NCI-H774 (cell line): ENCODE data around the gene SEC24B.
"Not testable (repeated sequence)": the region's sequence is repeated elsewhere in the genome, so short reads cannot be mapped to it uniquely, and the experiment has no call there.

Experiments
- DNase-seq: peaks from one replicate; lab custom pipeline; 2025; lab: John Stamatoyannopoulos, UW

Gene SEC24B

DNA sequence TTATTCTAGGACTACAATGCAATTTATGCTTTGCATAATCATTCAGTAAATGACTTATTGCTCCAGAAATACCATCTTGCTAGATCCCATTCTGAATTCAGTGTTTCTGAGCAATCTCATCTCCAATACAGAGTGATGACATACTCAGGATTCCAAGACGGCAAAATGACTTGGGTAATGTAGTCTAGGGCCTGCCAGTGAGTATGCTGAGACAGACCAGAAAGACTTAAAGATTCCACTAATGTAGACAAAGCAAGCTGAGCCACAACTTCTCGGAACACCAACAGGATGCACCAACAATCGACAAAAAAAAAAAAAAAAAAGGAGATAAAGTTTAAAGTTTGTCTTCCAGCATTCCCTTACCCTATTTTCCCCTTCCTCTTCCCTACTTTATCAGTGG lies 919 bp upstream of the SEC24B start:
- no peak for DNase-seq

- no peak for DNase-seq
Measured at GRCh38 chr4:109434007-109434971, 674 bp downstream of the SEC24B start.

- no peak for DNase-seq
Measured at GRCh38 chr4:109435635-109436034, 2.0 kb downstream of the SEC24B start.

GRCh38 chr4:109436504-109436903 lies 2.9 kb downstream of the SEC24B start:
- DNase-seq = no peak

DNA sequence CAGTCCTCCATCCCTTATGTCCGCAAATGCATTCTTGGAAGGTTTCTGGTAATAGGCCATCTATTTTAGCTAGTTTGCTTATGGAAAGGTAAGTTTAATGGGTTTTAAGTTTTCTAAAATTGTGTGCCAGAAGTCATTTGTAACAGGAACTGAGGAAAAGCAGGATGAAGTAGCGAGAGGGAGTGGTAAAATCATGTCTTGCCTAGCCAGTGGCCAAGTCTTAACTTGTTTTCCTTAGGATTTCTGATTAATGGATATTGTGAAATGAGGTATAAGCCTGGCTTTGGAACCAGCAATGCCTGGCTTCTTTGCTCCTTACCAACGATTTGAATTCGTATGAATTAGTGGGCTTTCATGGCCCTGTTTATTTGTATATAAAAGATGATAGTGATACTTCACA lies 7.3 kb downstream of the SEC24B start:
- no peak for DNase-seq

DNA sequence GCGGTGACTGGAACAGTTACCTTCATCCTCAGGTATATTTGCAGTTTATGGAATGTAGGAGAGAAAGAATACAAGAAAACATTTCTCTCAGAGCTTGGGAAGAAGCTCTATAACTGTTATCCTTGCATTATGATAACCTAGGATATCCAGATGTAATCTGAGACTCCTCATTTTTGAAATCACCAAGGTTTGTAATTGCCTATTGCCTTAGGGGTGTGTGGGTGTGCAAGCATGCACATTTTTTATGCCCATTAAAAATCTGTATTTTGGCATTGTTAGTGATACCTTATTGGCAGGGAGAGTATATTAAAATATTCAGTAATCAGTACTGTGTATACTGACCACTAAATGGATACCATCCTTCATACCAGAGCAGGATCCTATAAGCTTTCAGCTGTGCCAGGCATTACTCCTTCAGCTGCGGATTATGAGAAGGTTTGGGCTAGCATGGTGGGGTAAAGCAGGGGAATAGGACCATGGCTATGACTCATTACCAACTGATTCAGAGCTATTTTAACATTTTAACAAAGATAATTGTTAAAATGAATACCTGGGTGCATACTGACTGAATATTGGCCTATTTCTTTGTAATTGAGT lies 8.3 kb downstream of the SEC24B start:
- DNase-seq = no peak

GRCh38 chr4:109444182-109444844 lies 10.7 kb downstream of the SEC24B start:
- no peak for DNase-seq

DNA sequence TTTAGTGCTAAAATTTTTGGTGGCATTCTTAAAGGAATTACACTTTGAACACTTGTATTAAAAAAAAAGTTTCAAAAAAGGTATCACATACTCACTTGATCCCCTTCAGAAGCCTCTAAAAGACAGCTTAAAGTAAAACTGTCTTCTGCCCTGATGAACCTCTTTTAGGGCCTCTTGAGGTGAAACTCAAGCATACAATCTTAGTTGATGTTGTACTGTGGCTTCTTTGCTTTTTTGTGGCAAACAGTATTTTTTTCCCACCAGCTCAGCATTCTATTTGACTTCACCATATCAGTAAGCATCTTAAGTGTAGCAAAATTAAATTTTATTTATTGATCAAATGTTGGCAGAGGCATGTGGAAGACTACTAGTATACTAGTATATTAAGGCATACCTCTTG lies 13.7 kb downstream of the SEC24B start:
- DNase-seq = no peak

- DNase-seq = no peak
Measured at GRCh38 chr4:109451544-109452273, 18.1 kb downstream of the SEC24B start.

DNA sequence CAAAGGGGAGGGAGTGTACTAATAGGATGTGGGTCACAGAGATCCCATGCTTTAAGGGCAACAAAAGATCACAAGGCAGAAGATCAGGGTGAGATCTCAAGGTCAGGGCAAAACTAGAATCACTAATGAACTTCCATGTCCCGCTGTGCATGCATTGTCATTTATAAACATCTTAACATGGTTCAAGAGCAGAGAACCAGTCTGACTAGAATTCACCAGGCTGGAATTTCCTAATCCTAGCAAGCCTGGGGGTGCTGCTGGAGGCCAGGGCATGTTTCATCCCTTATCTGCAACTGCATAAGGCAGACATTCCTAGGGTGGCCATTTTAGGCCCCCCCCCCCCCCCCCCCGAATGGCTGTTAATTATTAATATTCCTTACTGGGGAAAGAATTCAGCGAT lies 19.5 kb downstream of the SEC24B start:
- not testable (repeated sequence) for DNase-seq

GRCh38 chr4:109462297-109462696 lies 28.7 kb downstream of the SEC24B start:
- DNase-seq = no peak

- no peak for DNase-seq
Measured at GRCh38 chr4:109462802-109463201, 29.2 kb downstream of the SEC24B start.

DNA sequence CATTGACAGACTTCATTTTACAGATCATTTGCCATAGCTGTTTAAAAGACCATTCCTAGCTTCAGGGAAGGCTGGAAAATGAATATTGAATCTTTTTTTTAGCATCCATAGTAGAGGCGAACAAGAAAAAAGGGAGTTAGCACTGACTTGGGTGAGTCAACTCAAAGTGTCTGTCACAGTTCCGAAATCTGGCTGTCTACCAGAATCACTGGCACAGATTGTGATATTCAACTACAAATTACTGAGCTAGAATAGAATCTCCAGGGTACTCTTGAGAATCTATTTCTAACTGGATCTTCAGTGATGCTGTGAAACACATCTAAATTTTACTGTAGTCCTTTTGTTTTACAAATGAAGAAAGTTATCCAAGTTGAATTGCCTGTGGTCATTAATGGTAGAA lies 31.5 kb downstream of the SEC24B start:
- DNase-seq = no peak

GRCh38 chr4:109469915-109470314 lies 36.3 kb downstream of the SEC24B start:
- DNase-seq = no peak

DNA sequence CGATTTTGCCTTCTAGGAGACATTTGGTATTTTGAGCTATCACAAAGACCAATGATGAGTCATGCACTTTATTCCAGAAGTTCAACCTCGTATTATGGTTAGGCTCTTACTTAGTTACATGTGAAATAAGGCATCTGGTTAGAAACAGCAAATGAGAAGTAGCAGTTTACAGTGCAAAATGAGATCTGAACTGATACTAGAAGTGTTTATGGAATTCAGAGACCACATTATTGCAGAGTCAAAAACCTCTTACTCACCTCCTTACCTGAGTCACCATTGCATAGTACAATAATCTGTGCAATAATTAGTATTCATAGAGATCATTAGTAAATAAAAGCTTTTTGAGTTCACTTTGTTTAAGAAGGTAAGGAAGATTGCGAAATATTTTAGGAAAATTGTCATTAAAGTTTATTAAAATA lies 38.7 kb downstream of the SEC24B start:
- DNase-seq = no peak

DNA sequence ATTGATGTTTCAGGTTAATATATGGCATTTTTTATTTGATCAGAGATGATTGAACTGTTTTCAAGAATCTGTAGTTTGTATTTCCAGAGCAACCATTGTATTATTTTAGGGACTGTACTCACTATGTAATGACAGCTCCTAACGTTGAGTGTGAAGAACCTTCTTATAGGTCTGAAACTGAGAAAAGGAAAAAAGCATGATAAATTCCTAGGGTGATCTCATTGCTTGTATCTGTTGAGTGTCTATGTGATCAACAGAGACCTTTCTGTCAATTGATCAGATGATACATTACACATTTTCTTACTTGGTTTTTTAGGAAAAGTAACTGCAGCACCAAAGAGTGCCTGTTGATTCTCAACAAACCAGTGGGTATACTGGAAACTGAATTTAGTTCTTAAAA lies 40.2 kb downstream of the SEC24B start:
- DNase-seq = no peak

GRCh38 chr4:109486007-109486406 lies 52.4 kb downstream of the SEC24B start:
- DNase-seq = no peak

DNA sequence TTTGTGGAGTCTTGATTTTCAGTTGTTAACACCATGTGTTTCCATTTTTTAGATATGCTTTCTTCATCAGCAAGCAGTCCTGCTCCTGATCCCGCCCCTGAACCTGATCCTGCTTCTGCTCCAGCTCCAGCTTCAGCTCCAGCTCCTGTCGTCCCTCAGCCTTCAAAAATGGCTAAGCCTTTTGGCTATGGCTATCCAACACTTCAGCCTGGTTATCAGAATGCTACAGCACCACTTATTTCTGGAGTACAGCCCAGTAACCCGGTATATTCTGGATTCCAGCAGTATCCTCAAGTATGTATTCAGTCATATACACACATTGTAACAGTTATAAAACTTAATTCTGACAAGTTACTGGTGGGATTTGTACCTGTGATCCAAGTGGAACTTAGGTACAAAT lies 60.9 kb downstream of the SEC24B start:
- no peak for DNase-seq

DNA sequence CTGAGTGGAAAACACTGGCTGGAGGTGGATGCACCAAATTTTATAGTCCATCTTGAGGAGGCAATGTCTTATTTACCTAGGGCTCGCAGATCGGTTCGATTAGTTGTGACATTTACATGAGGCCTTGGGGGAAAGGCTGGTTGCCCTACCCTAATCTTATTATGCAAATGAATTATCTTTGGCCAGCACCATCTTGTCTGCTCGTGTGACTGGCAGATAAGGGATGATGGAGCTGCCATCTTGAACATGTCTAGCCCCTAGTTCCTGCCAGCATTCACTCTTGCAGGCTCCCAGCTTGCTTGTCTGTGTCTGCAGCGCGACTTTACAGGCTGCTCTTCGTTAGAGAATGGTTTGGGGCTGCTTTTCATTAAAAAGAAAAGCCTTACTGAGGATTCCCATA lies 61.9 kb downstream of the SEC24B start:
- no peak for DNase-seq

DNA sequence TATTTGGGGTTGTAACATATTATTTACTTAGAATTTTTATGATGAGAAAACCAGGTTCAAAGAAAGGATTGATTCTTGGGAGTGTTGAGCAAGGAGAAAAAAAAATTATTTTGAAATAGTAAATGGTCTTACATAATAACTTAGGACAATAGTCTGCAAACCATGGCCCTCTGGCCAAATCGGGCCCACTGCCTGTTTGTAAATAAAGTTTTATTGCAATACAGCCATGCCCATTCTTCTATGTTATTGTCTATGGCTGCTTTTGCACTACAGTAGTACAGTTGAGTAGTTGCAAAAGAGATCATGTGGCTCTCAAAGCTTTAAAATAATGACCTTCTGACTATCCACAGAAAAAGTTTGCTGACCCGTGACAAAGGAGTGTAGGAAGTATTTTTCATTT lies 63.3 kb downstream of the SEC24B start:
- DNase-seq = no peak

- no peak for DNase-seq
Measured at GRCh38 chr4:109497511-109497910, 63.9 kb downstream of the SEC24B start.

DNA sequence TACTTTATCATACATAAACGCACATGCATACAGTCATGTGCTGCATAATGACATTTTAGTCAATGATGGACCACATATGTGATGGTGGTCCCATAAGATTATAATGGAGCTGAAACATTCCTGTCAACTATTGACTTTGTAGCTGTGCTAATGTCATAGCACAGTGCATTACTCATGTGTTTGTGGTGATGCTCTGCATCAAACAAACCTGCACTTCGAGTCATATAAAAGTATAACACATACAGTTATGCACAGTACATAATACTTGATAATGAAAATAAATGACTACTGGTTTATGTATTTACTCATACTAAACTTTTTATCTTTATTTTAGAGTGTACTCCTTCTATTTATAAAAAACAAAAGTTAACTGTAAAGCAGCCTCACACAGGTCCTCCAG lies 65.9 kb downstream of the SEC24B start:
- DNase-seq = no peak
